Measurements from ENCODE around the gene ME1. TPM values are rescaled to one million over a fixed set of nuclear protein-coding genes. Genes with fewer than 3 reads are reported as not detected.
A peak's percentile ranks its signal among the peaks of the same experiment; 100 is the strongest.

The ME1 gene
- total RNA-seq, 2 experiments from 2014 or later: 0.25 to 0.49 TPM

DNA sequence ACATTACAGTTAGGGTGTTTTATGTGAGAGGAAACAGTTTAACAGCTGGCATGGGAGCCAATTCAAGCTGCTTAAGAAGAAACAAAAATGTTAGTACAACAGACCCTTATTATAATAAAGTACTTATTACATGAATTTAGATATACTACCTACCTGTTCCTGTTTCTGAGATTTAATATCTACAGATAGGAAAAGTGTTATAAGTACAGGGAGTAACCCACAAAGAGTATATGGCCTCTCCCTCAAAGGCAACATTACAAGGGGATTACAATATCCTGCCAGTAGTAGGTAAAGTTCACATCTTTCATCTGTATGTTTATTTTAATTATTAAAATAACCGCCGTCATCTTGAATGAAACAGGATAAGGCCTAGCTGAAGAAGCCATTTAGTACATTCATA lies 1.8 kb upstream of the ME1 start:
- POLR2A ChIA-PET: no interaction called here
- DNase-seq: no peak
- H3K4me3 Mint-ChIP-seq: no peak overlapping the region
- H3K27me3 Mint-ChIP-seq: peaks cover 25% of the 10 kb centered on the region
- no peaks in the 10 kb centered on the region for H3K9me3 Mint-ChIP-seq
- no peaks in the 10 kb centered on the region for H3K36me3 Mint-ChIP-seq (ENCODE audit: low read depth)
- TF ChIP-seq, protein P1, sequence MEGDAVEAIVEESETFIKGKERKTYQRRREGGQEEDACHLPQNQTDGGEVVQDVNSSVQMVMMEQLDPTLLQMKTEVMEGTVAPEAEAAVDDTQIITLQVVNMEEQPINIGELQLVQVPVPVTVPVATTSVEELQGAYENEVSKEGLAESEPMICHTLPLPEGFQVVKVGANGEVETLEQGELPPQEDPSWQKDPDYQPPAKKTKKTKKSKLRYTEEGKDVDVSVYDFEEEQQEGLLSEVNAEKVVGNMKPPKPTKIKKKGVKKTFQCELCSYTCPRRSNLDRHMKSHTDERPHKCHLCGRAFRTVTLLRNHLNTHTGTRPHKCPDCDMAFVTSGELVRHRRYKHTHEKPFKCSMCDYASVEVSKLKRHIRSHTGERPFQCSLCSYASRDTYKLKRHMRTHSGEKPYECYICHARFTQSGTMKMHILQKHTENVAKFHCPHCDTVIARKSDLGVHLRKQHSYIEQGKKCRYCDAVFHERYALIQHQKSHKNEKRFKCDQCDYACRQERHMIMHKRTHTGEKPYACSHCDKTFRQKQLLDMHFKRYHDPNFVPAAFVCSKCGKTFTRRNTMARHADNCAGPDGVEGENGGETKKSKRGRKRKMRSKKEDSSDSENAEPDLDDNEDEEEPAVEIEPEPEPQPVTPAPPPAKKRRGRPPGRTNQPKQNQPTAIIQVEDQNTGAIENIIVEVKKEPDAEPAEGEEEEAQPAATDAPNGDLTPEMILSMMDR (IDR thresholded peaks at IDR 0.05): no peak
- H3K4me1 Mint-ChIP-seq (ENCODE audit: low read depth): no peaks in the 10 kb centered on the region
- ATAC-seq: no peak
- H3K27ac Mint-ChIP-seq: no peak overlapping the region
- intact Hi-C loops (cut with micrococcal nuclease): no loop called here
- CTCF ChIA-PET: no interaction called here

DNA sequence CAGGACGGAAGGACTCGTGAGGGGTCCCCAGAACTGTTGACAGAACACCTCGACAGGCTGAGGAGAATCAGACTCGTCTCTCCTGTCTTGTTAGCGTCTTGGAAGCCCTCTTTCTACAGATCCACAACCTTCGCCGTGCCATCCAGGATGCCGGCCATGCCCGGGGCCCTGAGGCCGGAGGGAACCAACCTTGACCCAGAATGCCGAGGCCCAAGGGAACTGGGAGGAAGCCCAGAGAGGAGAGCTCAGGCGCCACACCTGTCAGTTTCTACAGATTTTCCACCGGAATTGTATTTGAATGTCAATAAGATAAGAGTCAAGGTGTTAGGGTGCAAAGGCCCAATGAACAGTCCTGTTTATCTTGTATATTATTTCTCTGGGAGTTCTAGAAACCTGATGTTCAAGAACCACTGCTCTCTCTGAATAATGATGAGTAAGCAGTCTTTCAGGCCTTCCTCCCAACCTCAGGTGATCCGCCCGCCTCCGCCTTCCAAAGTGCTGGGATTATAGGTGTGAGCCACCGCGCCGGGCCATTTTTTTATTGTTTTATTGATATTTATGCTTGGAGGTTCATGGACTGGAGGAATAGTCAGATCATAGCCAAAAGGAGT lies 799 bp upstream of the ME1 start:
- DNase-seq (no peak), ATAC-seq (no peak)
- Mint-ChIP-seq H3K27ac (no peak overlapping the region), H3K9me3 (no peaks in the 10 kb centered on the region), H3K4me1 (ENCODE audit: low read depth) (no peaks in the 10 kb centered on the region), H3K36me3 (ENCODE audit: low read depth) (no peaks in the 10 kb centered on the region), H3K27me3 (peaks cover 27% of the 10 kb centered on the region), H3K4me3 (no peak overlapping the region)
- CTCF ChIA-PET: no interaction called here
- TF ChIP-seq, protein P1 (IDR thresholded peaks at IDR 0.05): no peak
- intact Hi-C loops (cut with micrococcal nuclease): no loop called here
- POLR2A ChIA-PET: no interaction called here

DNA sequence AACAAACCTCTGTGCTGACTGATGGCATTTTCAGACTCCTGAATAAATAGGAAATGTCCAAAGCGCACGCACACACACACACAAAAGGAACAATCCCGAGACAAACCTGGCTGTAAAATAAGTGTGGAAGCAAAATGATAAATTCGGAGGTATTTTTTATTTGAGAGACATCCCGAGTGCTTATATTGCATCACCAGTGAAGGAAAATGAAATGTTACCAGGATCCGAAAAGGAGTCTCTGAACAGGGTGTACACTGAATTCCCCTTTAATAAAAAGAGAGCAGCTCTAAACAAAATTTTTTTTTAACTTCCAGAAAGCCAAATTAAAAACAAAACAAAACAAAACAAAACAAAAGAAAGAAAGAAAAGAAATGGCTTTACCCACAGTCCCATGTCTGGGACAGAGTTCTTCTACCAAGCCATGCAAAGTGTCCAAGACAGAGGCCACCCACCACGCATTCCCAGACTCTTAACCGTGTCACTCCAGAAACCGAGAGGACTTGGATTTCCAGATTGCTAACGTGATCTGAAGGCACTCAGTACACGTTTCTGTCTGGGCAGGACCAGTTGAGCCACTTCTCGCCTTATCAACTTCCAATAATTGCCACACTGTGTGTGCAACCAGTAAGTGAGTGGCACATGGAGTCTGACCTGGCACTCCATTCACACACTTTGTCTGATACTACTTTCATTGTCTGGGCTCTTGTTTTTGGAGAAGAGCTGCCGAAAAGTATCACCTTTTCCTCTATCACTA lies 817 bp downstream of the ME1 start:
- ATAC-seq (no peak), DNase-seq (no peak)
- Mint-ChIP-seq H3K4me3 (peak overlapping the region; percentile 12), H3K27me3 (peaks cover 23% of the 10 kb centered on the region), H3K36me3 (ENCODE audit: low read depth) (no peaks in the 10 kb centered on the region), H3K4me1 (ENCODE audit: low read depth) (no peaks in the 10 kb centered on the region), H3K9me3 (peaks cover 5% of the 10 kb centered on the region), H3K27ac (no peak overlapping the region)
- POLR2A ChIA-PET: no interaction called here
- TF ChIP-seq, protein P1 (IDR thresholded peaks at IDR 0.05): no peak
- CTCF ChIA-PET: interaction anchor here (1.0 kb wide), 1 partner anchor 9 kb away, joined by 3 read pairs; no protein-coding TSS in a partner anchor
- intact Hi-C loops (cut with micrococcal nuclease): no loop called here

DNA sequence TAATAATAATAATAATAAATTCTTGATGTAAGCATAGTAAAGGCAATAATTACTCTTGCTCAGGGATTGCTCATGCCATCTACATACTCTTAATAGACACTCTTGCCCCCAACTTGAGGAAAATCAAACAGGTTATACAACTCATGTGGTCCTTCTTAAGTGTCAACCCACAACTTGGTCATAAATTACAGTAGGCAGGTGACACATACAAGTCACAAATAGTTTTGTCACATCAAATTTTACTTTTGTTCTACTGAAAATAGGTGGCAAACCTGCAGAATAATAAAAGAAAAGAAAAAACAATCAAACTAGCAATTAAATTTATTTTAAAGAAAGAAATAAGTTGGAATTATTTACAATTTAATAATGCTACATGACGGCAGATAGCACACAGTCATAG lies 1.6 kb downstream of the ME1 start:
- peaks cover 8% of the 10 kb centered on the region for H3K9me3 Mint-ChIP-seq
- no peaks in the 10 kb centered on the region for H3K4me1 Mint-ChIP-seq (ENCODE audit: low read depth)
- H3K27me3 Mint-ChIP-seq: peaks cover 23% of the 10 kb centered on the region
- no peaks in the 10 kb centered on the region for H3K36me3 Mint-ChIP-seq (ENCODE audit: low read depth)
- ChIA-PET CTCF (interaction anchor here (1.0 kb wide), 1 partner anchor 10 kb away, joined by 3 read pairs; no protein-coding TSS in a partner anchor), POLR2A (no interaction called here)
- H3K27ac Mint-ChIP-seq: no peak overlapping the region
- no peak overlapping the region for H3K4me3 Mint-ChIP-seq
- intact Hi-C loops (cut with micrococcal nuclease): no loop called here
- ATAC-seq (no peak), DNase-seq (no peak)
- TF ChIP-seq, protein P1 (IDR thresholded peaks at IDR 0.05): no peak

DNA sequence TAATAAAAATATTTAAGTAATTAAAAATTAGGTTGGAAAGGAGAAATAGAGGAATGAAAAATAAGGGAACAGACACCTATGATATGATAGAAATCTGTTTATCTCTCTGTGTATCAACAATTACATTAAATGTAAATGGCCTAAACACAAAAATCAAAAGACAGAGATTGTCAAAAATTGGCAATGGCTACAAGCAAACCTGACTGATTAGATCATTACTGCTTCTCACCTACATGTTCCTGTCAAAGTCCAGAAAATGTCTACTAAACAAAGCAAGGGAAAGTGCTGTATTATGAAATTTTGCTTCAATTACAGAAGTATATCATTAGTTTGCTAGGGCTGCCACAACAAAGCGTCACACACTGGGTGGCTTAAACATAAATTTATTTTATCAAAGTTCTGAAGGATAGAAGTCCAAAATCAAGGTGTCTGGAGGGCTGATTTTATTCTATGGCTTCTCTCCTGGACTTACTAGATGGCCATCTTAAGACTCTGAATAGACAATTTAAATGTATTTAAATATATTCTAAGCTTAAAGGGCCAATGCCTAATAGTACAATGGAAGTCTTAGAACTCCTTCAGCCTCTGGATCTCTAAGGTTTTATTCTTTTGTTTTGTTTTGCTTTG lies 6.3 kb downstream of the ME1 start:
- no peak overlapping the region for H3K4me3 Mint-ChIP-seq
- POLR2A ChIA-PET: no interaction called here
- CTCF ChIA-PET: interaction anchor here (0.6 kb wide), 1 partner anchor 829 kb away, joined by 3 read pairs; no protein-coding TSS in a partner anchor
- peaks cover 7% of the 10 kb centered on the region for H3K27me3 Mint-ChIP-seq
- no peaks in the 10 kb centered on the region for H3K36me3 Mint-ChIP-seq (ENCODE audit: low read depth)
- no peaks in the 10 kb centered on the region for H3K4me1 Mint-ChIP-seq (ENCODE audit: low read depth)
- TF ChIP-seq, protein P1 (IDR thresholded peaks at IDR 0.05): no peak
- DNase-seq: no peak
- ATAC-seq: no peak
- H3K27ac Mint-ChIP-seq: no peak overlapping the region
- intact Hi-C loops (cut with micrococcal nuclease): no loop called here
- peaks cover 8% of the 10 kb centered on the region for H3K9me3 Mint-ChIP-seq
